22Rv1 (cell line): ENCODE data around the gene EMID1.

Source experiments
- ZFX ChIP-seq: fragments of 450-650 bp; IDR thresholded peaks from 2 replicates; pipeline ENCODE4 v1.6.1; 2017; ENCODE audit warnings: antibody characterized with exemption, borderline replicate concordance
- TF ChIP-seq, protein P1 (sequence below): fragments of 450-650 bp; IDR thresholded peaks from 2 replicates; pipeline ENCODE4 v1.5.1; 2017; ENCODE audit warnings: mild to moderate bottlenecking

DNA sequence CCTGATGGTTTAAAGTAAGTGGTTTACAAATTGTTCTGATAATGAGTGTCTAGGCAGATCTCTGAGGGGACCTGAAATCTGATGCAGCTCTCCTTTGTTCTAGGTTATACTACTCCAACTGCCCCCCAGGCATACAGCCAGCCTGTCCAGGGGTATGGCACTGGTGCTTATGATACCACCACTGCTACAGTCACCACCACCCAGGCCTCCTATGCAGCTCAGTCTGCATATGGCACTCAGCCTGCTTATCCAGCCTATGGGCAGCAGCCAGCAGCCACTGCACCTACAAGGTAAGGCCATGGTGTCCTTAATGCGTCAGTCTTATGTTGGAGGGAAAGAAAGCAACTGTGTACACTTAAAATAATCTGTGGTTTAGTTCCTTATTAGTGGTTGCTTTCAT is 72.2 kb downstream of the EMID1 start:
- TF ChIP-seq, protein P1, sequence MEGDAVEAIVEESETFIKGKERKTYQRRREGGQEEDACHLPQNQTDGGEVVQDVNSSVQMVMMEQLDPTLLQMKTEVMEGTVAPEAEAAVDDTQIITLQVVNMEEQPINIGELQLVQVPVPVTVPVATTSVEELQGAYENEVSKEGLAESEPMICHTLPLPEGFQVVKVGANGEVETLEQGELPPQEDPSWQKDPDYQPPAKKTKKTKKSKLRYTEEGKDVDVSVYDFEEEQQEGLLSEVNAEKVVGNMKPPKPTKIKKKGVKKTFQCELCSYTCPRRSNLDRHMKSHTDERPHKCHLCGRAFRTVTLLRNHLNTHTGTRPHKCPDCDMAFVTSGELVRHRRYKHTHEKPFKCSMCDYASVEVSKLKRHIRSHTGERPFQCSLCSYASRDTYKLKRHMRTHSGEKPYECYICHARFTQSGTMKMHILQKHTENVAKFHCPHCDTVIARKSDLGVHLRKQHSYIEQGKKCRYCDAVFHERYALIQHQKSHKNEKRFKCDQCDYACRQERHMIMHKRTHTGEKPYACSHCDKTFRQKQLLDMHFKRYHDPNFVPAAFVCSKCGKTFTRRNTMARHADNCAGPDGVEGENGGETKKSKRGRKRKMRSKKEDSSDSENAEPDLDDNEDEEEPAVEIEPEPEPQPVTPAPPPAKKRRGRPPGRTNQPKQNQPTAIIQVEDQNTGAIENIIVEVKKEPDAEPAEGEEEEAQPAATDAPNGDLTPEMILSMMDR, result no peak
- no peak for TF ChIP-seq ZFX
